IMR-90 (cell line): ENCODE results near the gene ATP6V0E2. TPM values are rescaled to one million over a fixed set of nuclear protein-coding genes. Genes with fewer than 3 reads are reported as not detected.

Experiments used
- ATAC-seq: fragments of 200-7000 bp; cut with Tn5 transposase; 2 replicates; pipeline ENCODE4 v1.9.1; 2020; ENCODE audit warnings: low read depth, mild to moderate bottlenecking, moderate library complexity
- BruUV-seq: library from RNA; stranded (reverse); fragments of 400-500 nt; replicated peaks from 2 replicates; lab custom pipeline; 2021; lab: Mats Ljungman, UMichigan
- CTCF ChIA-PET: fragments of 300-600 bp; formaldehyde crosslinking; extraction: SDS; loops from one replicate; lab custom pipeline; 2021; ENCODE audit warnings: antibody characterized with exemption; lab: Yijun Ruan, JAX
- POLR2A ChIA-PET: fragments of 300-600 bp; sonication (Branson Sonifier 250); formaldehyde crosslinking; loops from one replicate; lab custom pipeline; 2022; ENCODE audit warnings: antibody characterized with exemption; ENCODE audit not compliant: unreplicated experiment; lab: Charles Lee
- DNase-seq: peaks from one replicate; pipeline ENCODE4 v3.0.0; 2013
- H2AFZ ChIP-seq: replicated peaks from 2 replicates; pipeline ENCODE3; 2013; ENCODE audit warnings: low read length, mild to moderate bottlenecking; ENCODE audit not compliant: poor library complexity
- H2AK5ac ChIP-seq: 2 replicates; pipeline ENCODE4 v1.6.1; 2013; ENCODE audit warnings: low read depth, low read length, inconsistent platforms
- H2AK9ac ChIP-seq: replicated peaks from 2 replicates; pipeline ENCODE3; 2013; ENCODE audit warnings: mild to moderate bottlenecking, low read depth, low read length, moderate library complexity; ENCODE audit not compliant: poor library complexity
- H2BK120ac ChIP-seq: 2 replicates; pipeline ENCODE4 v1.6.1; 2013; ENCODE audit warnings: low read depth, low read length, inconsistent platforms
- H2BK15ac ChIP-seq: 3 replicates; pipeline ENCODE4 v1.6.1; 2013; ENCODE audit warnings: low read depth, low read length, inconsistent platforms
- H2BK20ac ChIP-seq: 2 replicates; pipeline ENCODE4 v1.6.1; 2013; ENCODE audit warnings: low read depth, mild to moderate bottlenecking, inconsistent platforms, low read length, moderate library complexity
- H2BK5ac ChIP-seq: 2 replicates; pipeline ENCODE4 v1.6.1; 2013; ENCODE audit warnings: mild to moderate bottlenecking, low read depth, low read length, inconsistent platforms; ENCODE audit not compliant: poor library complexity, severe bottlenecking
- H3K14ac ChIP-seq: replicated peaks from 2 replicates; pipeline ENCODE4 v1.6.1; 2013; ENCODE audit warnings: low read depth, low read length, inconsistent platforms
- H3K18ac ChIP-seq: 2 replicates; pipeline ENCODE4 v1.6.1; 2013; ENCODE audit warnings: low read depth, low read length, control low read depth
- H3K23ac ChIP-seq: 2 replicates; pipeline ENCODE4 v1.6.1; 2013; ENCODE audit warnings: low read depth, low read length, inconsistent platforms
- H3K27ac ChIP-seq: 2 replicates; pipeline ENCODE4 v1.5.1; 2013; ENCODE audit warnings: mild to moderate bottlenecking, control low read depth, low read length; ENCODE audit not compliant: insufficient read depth
- H3K27me3 ChIP-seq: 2 replicates; pipeline ENCODE4 v1.6.1; 2013; ENCODE audit warnings: low read length; ENCODE audit not compliant: control insufficient read depth, insufficient read depth
- H3K36me3 ChIP-seq: 2 replicates; pipeline ENCODE4 v1.6.1; 2013; ENCODE audit warnings: low read length, mixed read lengths; ENCODE audit not compliant: control insufficient read depth, insufficient read depth
- H3K4ac ChIP-seq: 2 replicates; pipeline ENCODE4 v1.6.1; 2013; ENCODE audit warnings: low read depth, low read length, inconsistent platforms
- H3K4me1 ChIP-seq: 2 replicates; pipeline ENCODE4 v1.6.1; 2013; ENCODE audit warnings: low read length, mixed read lengths; ENCODE audit not compliant: control insufficient read depth, insufficient read depth
- H3K4me2 ChIP-seq: 2 replicates; pipeline ENCODE4 v1.6.1; 2013; ENCODE audit warnings: low read depth, mild to moderate bottlenecking, control low read depth, low read length, moderate library complexity
- H3K4me3 ChIP-seq: 2 replicates; pipeline ENCODE4 v1.5.1; 2013; ENCODE audit warnings: low read depth, mild to moderate bottlenecking, control low read depth, low read length, moderate library complexity; ENCODE audit not compliant: insufficient read depth
- H3K56ac ChIP-seq: 2 replicates; pipeline ENCODE4 v1.6.1; 2013; ENCODE audit warnings: low read length, inconsistent platforms; ENCODE audit not compliant: insufficient read depth; ENCODE audit errors: extremely low read depth
- H3K79me1 ChIP-seq, 2 experiments: 2 replicates each; pipeline ENCODE4 v1.6.1; 2013; ENCODE audit warnings: low read length in 2 of 2, inconsistent platforms in 1 of 2, low read depth in 1 of 2
- H3K9ac ChIP-seq: 2 replicates; pipeline ENCODE4 v1.6.1; 2013; ENCODE audit warnings: low read depth, low read length, control low read depth
- H3K9me1 ChIP-seq: 2 replicates; pipeline ENCODE4 v1.6.1; 2013; ENCODE audit warnings: low read length, inconsistent platforms; ENCODE audit not compliant: insufficient read depth
- H3K9me3 ChIP-seq: 2 replicates; pipeline ENCODE4 v1.6.1; 2013; ENCODE audit warnings: low read length; ENCODE audit not compliant: control insufficient read depth, insufficient read depth
- H4K20me1 ChIP-seq: 2 replicates; pipeline ENCODE4 v1.6.1; 2013; ENCODE audit warnings: low read length, inconsistent platforms; ENCODE audit not compliant: insufficient read depth
- H4K5ac ChIP-seq: 2 replicates; pipeline ENCODE4 v1.6.1; 2013; ENCODE audit warnings: mild to moderate bottlenecking, low read depth, low read length, control low read depth
- H4K8ac ChIP-seq, 2 experiments: 2 replicates each; pipeline ENCODE4 v1.6.1; 2013; ENCODE audit warnings: low read depth in 2 of 2, low read length in 2 of 2, control low read depth in 1 of 2, inconsistent platforms in 1 of 2
- H4K91ac ChIP-seq: 2 replicates; pipeline ENCODE4 v1.6.1; 2013; ENCODE audit warnings: low read depth, low read length, inconsistent platforms; ENCODE audit not compliant: insufficient read depth
- RAD21 ChIP-seq: IDR thresholded peaks from 2 replicates; pipeline ENCODE4 v1.6.1; 2012; ENCODE audit warnings: low read length, improper control_type of control experiment
- WGBS, 2 experiments: methylation state at CpG; one replicate each; pipeline versions ENCODE4 v1.1.5 to v1.1.7; 2013; ENCODE audit warnings: missing lambda C conversion rate in 2 of 2; ENCODE audit not compliant: insufficient read length in 1 of 2; ENCODE audit errors: extremely low coverage in 2 of 2; 5-methylcytosine and 5-hydroxymethylcytosine counted together
- dilution Hi-C: fragments of 300-500 bp; cut with HindIII; formaldehyde crosslinking; loops from one replicate; pipeline ENCODE4 v1.14.3; 2018; ENCODE audit warnings: low sequenced_read_pairs; ENCODE audit not compliant: unreplicated experiment
- in situ Hi-C: fragments of 300-500 bp; cut with MboI; formaldehyde crosslinking; loops from 3 replicates; pipeline ENCODE4 v1.14.3; 2019; ENCODE audit warnings: low sequenced_read_pairs, inconsistent platforms, mixed read lengths
- intact Hi-C: fragments of 100-400 bp; cut with micrococcal nuclease; formaldehyde crosslinking; loops from 2 replicates; pipeline ENCODE4 v1.10.0; 2022
- polyA plus RNA-seq, 3 experiments: library from polyadenylated mRNA; depleted of rRNA; stranded (reverse); fragments of >200 nt; gene quantifications; 2 replicates each; pipeline ENCODE4 v1.2.3, GENCODE V29; 2012; ENCODE audit warnings: low replicate concordance in 1 of 3
- total RNA-seq: library from RNA; depleted of rRNA; stranded (reverse); fragments of >200 nt; gene quantifications from 2 replicates; pipeline ENCODE4 v1.2.3, GENCODE V29; 2012

Gene ATP6V0E2
- total and polyA plus RNA-seq, 2 of the 4 experiments (the other 2 are of a cell fraction) = 5.7 to 30.3 TPM

DNA sequence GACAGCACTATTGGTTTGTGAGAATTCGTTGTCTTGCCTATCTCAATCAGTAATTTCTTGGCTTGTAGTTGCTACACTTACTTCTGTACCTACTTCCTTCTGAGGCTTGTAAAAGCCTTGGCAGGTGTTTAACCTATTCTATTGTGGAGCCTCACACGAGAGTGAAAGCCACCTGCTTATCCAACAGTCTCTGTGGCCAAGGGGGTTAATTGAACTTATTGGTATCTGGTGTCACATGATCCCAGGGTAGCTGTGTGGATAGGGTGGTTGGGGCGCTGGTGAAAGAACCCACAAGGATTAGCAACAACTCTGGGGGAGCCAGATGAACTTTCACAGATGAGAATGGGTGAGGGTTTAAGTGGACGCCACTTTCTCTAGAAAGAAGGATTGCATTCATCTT, 13.9 kb upstream of the ATP6V0E2 start:
- H3K4me1 ChIP-seq = peaks cover 7% of the 10 kb centered on the region
- no peak overlapping the region for H3K56ac ChIP-seq
- H3K4me3 ChIP-seq = no peak overlapping the region
- H4K5ac ChIP-seq = no peak overlapping the region
- H3K9ac ChIP-seq = no peak overlapping the region
- H3K27ac ChIP-seq = no peak overlapping the region
- TF ChIP-seq RAD21 = no peak
- in situ Hi-C loops (loop anchor here (25.0 kb wide), 1 partner anchor 552 kb away; a partner anchor contains a TSS), intact Hi-C loops (no loop called here), dilution Hi-C loops (no loop called here)
- no peak overlapping the region for H2AK5ac ChIP-seq
- H4K8ac ChIP-seq = no peak overlapping the region
- H3K27me3 ChIP-seq = no peaks in the 10 kb centered on the region
- DNase-seq = no peak
- CTCF ChIA-PET = interaction anchor here (0.5 kb wide), 1 partner anchor 54 kb away, joined by 3 read pairs; no protein-coding TSS in a partner anchor
- H3K14ac ChIP-seq = no peak overlapping the region
- H2BK5ac ChIP-seq = no peak overlapping the region
- POLR2A ChIA-PET = no interaction called here
- no peak overlapping the region for H2AK9ac ChIP-seq
- H2BK15ac ChIP-seq = no peak overlapping the region
- H3K9me1 ChIP-seq = peaks cover 10% of the 10 kb centered on the region
- no peak overlapping the region for H3K4ac ChIP-seq
- BruUV-seq = no TSS peak
- no peak overlapping the region for H2AFZ ChIP-seq
- ATAC-seq = no peak
- H3K9me3 ChIP-seq = no peaks in the 10 kb centered on the region
- no peaks in the 10 kb centered on the region for H4K20me1 ChIP-seq
- H2BK120ac ChIP-seq = no peak overlapping the region
- H3K36me3 ChIP-seq = peaks cover 42% of the 10 kb centered on the region
- H3K18ac ChIP-seq = no peak overlapping the region
- no peak overlapping the region for H4K91ac ChIP-seq
- H3K4me2 ChIP-seq = no peak overlapping the region
- H2BK20ac ChIP-seq = no peak overlapping the region
- H3K23ac ChIP-seq = no peak overlapping the region
- no peaks in the 10 kb centered on the region for H3K79me1 ChIP-seq
- 80% methylated on average over 1 of the region's 4 CpGs; no CpG with 5 or more reads in 1 of the 2 experiments for WGBS, 2 experiments
